ENCODE measurements around the gene CCDC92. TPM values are rescaled to one million over a fixed set of nuclear protein-coding genes. Genes with fewer than 3 reads are reported as not detected.

The CCDC92 gene
- total RNA-seq, 1 donor from 2014 or later = 5.1 TPM

- no peak for DNase-seq (ENCODE audit: low read depth, low spot score)
Measured at GRCh38 chr12:123937707-123938591, 34.7 kb downstream of the CCDC92 start.

- DNase-seq (ENCODE audit: low read depth, low spot score) = no peak
Measured at GRCh38 chr12:123936956-123937706, 35.5 kb downstream of the CCDC92 start.

- DNase-seq (ENCODE audit: low read depth, low spot score) = no peak
Measured at GRCh38 chr12:123936471-123936870, 36.2 kb downstream of the CCDC92 start.

GRCh38 chr12:123935956-123936355 lies 36.7 kb downstream of the CCDC92 start:
- DNase-seq (ENCODE audit: low read depth, low spot score) = no peak

- no peak for DNase-seq (ENCODE audit: low read depth, low spot score)
Measured at GRCh38 chr12:123934829-123935228, 37.8 kb downstream of the CCDC92 start.

- no peak for DNase-seq (ENCODE audit: low read depth, low spot score)
Measured at GRCh38 chr12:123934016-123934620, 38.5 kb downstream of the CCDC92 start.

- no peak for DNase-seq (ENCODE audit: low read depth, low spot score)
Measured at GRCh38 chr12:123933214-123933613, 39.4 kb downstream of the CCDC92 start.

- DNase-seq (ENCODE audit: low read depth, low spot score) = no peak
Measured at GRCh38 chr12:123931686-123932321, 40.8 kb downstream of the CCDC92 start.

GRCh38 chr12:123929946-123930583 lies 42.6 kb downstream of the CCDC92 start:
- no peak for DNase-seq (ENCODE audit: low read depth, low spot score)

- no peak for DNase-seq (ENCODE audit: low read depth, low spot score)
Measured at GRCh38 chr12:123928897-123929296, 43.7 kb downstream of the CCDC92 start.

- DNase-seq (ENCODE audit: low read depth, low spot score) = no peak
Measured at GRCh38 chr12:123928274-123928865, 44.3 kb downstream of the CCDC92 start.

- DNase-seq (ENCODE audit: low read depth, low spot score) = no peak
Measured at GRCh38 chr12:123924539-123924938, 48.1 kb downstream of the CCDC92 start.

GRCh38 chr12:123923927-123924326 lies 48.7 kb downstream of the CCDC92 start:
- no peak for DNase-seq (ENCODE audit: low read depth, low spot score)

- DNase-seq (ENCODE audit: low read depth, low spot score) = no peak
Measured at GRCh38 chr12:123923038-123923437, 49.6 kb downstream of the CCDC92 start.

- DNase-seq (ENCODE audit: low read depth, low spot score) = no peak
Measured at GRCh38 chr12:123919980-123920360, 52.7 kb downstream of the CCDC92 start.

GRCh38 chr12:123917337-123917850 lies 55.2 kb downstream of the CCDC92 start:
- DNase-seq (ENCODE audit: low read depth, low spot score) = no peak

- no peak for DNase-seq (ENCODE audit: low read depth, low spot score)
Measured at GRCh38 chr12:123916729-123917128, 55.9 kb downstream of the CCDC92 start.

GRCh38 chr12:123914726-123915333 lies 57.8 kb downstream of the CCDC92 start:
- no peak for DNase-seq (ENCODE audit: low read depth, low spot score)

- no peak for DNase-seq (ENCODE audit: low read depth, low spot score)
Measured at GRCh38 chr12:123912415-123913380, 59.9 kb downstream of the CCDC92 start.

All from pulmonary artery endothelial cell (primary cell).